Renal cortex interstitium (tissue), 11 donors: ENCODE data around the gene PDE4D. TPM values are rescaled to one million over a fixed set of nuclear protein-coding genes. Genes with fewer than 3 reads are reported as not detected.
A peak's percentile ranks its signal among the peaks of the same experiment; 100 is the strongest.
"Not testable (repeated sequence)": the region's sequence is repeated elsewhere in the genome, so short reads cannot be mapped to it uniquely, and the experiment has no call there.

Source experiments
- DNase-seq, 11 donors: peaks; one replicate each; pipeline ENCODE4 v3.0.0-alpha.2; 2013; ENCODE audit warnings: low read depth in 9 of 11, low spot score in 4 of 11; ENCODE audit errors: extremely low read depth in 1 of 11
- polyA plus RNA-seq, 3 donors: library from polyadenylated mRNA; unstranded; fragments of 120-200 nt; gene quantifications; one replicate each; pipeline ENCODE4 v1.2.1, GENCODE V29; 2013; ENCODE audit not compliant: insufficient read length in 3 of 3

The PDE4D gene
- polyA plus RNA-seq, 3 donors: 18.6 to 43.9 (median 21.4) TPM

DNA sequence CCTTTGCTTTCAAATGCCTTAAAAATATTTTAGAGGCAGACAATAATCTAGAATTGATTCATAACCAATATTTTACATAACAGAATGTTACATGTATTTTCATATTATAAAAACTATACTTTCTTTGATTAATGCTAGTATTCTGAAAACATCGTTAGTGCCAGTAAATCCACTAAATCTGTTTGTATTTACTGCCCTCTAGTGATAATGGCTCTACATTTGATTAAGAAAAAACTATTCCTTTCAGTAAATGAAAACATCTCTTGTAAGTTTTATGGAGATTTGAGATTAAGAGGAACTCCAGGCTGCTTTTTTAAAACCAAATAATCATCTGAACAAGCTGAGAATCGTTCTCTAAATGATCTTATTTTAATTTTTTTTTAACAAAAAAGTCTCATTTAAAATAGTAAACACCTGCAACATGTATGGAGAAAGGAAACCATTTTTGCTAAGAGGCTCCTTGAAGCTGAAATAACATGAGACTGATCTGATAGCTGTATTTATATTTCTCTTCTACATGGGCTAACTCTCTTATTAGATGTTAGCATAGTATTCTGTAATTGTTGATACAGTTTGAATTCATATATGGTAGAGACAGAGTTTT, 886.0 kb downstream of the PDE4D start:
- peak in 1 of 11 donors; percentile 10 for DNase-seq

DNA sequence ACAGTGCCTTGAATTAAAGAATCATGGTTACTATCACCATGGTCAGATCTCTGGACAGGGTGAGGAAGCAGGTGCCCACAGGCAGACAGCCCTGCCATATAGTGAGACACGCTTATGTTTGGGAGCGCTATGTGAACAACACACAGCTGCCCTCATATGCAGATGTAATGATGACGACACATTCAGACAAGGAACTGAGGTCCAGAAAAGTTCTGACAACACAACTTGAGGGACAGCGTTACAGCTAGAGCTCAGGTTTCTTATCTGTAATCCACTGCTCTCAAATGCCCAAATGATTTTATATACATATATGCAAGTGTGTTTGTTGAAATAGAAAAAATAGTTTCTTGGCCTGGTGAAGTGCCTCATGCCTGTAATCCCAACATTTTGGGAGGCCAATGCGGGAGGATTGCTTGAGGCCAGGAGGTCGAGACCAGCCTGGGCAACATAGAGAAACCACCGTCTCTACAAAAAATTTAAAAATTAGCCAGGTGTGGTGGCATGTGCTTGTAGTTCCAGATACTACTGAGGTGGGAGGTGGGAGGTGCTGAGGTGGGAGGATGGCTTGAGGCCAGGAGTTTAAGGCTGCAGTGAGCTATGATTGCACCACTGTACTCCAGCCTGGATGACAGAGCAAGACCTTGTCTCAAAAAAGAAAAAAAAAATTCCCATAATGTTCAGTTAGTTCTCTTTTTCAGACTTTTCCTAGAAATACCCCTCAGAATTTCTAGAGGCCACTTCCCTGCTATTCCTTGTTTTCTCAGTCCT, 887.4 kb downstream of the PDE4D start:
- no peak for DNase-seq

DNA sequence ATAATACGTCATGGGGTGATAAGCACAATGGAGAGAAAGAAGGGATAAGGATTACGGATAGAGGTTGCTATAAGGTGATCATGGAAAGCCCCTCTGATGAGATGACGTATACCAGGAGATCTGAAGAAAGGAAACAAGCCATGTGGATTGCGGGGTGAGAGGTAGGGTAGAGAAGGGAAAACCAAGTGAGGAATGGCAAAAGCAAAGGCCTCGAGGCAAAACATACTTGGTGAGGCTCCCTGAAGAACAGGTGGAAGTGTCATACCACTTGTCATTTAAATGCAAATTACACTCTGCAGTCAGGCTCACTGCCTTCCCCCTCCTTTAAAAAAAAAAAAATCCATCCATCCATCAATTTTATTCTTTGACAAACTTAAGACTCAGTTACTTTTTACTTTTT, 889.9 kb downstream of the PDE4D start:
- DNase-seq: no peak

DNA sequence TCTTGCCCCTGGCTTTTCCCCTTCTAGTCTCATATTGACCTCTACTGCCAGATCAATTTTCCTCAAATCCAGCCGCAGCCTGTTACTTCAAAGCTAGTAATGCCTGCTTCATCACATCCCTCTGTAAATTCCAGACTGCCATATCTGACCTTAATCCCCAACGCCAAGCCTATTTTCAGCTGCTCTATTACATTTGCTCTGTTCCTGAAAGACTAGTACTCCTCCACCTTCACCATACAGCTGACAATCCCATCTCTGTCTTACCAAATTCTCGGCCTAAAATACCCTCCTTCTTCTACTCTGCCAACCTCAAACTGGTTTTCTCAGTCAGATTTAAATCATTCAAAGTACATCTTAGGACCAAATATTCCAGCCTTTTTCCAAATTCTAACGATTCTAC, 890.4 kb downstream of the PDE4D start:
- DNase-seq: no peak

GRCh38 chr5:59002162-59002825, 891.2 kb downstream of the PDE4D start:
- no peak for DNase-seq

DNA sequence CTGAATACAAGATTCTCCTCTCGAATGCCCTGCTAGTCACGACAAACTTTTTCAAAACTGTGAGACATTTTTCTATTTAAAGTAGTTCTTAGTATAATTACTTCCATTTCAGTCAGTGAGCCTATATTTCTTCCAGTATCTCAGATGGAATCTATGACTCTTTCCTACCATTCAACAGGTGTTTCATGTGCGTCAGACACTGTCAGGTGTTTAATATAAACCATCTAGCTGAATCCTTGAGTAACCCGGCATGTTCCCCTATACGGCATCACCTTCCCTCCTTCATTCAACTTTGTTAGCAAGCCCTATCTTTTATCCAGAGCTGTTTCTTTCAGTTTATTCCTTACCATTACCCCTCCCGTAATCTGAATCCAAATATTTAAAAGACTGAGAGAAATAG, 891.8 kb downstream of the PDE4D start:
- DNase-seq: no peak

- DNase-seq: no peak
These were observed 892.4 kb downstream of the PDE4D start for GRCh38 chr5:59001154-59001553.

DNA sequence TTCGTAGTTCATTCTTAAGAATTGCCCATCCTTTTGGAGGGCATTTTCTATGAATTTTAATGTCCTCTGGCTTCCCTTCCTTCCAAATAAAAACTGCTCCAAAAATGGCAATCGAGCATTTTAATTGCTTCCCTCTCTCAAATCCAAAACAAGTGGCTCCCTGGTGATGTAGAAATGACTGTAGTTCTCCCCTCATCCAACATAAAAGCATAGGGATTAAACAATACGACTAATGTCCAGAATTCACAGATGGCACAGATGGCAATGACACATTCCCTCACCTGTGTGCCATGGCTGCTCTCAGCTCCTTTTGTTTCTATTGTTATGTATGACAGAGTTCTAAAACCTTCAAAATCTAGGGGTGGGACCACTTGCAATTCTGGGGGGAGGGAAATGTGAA, 893.3 kb downstream of the PDE4D start:
- no peak for DNase-seq

GRCh38 chr5:58999804-59000203, 893.7 kb downstream of the PDE4D start:
- DNase-seq: no peak

GRCh38 chr5:58998544-58998943, 895.0 kb downstream of the PDE4D start:
- DNase-seq: no peak

DNA sequence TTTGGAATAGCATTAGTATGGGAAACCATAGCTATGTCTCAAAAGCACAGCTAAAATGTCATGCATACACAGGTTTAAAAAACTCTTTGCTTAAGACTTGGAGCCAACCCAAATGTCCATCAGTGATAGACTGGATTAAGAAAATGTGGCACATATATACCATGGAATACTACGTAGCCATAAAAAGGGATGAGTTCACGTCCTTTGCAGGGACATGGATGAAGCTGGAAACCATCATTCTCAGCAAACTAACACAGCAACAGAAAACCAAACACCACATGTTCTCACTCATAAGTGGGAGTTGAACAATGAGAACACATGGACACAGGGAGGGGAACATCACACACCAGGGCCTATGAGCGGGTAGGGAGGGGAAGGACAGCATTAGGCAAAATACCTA, 897.7 kb downstream of the PDE4D start:
- DNase-seq: not testable (repeated sequence)

DNA sequence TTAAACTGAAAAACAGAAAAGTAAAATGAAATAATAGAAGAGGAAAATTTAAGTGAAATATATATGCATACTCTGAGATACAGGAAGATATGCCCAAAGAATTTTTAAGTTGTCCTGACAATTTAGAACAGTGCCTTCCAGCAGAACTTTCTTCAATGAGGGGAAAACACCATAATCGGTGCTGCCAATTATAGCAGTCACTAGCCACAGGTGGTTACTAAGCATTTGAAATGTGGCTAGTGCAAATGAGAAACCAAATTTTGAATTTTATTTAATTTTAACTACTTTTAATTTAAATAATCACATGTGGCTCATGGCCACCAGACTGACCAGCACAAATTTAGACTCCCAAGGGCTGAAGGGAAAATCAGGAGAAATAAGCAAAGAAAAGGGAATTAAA, 900.1 kb downstream of the PDE4D start:
- DNase-seq: no peak

GRCh38 chr5:58988938-58989337, 904.6 kb downstream of the PDE4D start:
- no peak for DNase-seq

DNA sequence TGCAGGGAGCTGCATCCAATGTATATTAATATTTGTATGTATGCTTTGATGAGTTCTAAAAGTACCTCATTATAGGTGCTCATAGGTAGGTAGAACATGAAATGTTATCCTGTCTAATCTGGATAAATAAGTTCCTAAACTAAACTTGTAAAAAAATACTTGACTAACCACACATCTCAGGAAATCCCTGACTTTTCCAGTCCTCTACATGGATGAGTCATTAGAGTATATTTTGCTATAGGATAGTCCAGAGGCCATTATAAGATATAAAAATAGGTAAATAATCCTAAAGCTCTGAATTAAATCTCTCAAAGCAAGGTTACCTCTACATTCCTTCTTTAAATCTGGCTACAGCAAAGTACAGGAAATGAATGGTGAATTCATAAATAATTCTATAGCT, 906.3 kb downstream of the PDE4D start:
- no peak for DNase-seq

DNA sequence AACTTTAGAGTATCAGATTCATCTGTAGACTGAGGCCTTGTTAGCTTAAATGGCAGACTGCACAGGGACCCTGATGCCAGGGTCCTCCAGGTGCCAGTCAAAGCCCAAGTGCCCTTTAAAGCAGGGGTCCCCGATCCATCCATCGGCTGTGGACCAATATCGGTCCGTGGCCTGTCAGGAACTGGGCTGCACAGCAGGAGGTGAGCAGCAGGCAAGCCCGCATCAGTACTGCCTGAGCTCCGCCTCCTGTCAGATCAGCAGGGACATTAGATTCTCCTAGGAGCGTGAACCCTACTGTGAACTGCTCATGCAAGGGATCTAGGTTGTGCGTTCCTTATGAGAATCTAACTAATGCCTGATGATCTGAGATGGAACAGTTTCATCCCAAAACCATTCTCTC, 907.2 kb downstream of the PDE4D start:
- no peak for DNase-seq

- no peak for DNase-seq
These were observed 907.8 kb downstream of the PDE4D start for GRCh38 chr5:58985759-58986158.

GRCh38 chr5:58985311-58985710, 908.2 kb downstream of the PDE4D start:
- DNase-seq: no peak

DNA sequence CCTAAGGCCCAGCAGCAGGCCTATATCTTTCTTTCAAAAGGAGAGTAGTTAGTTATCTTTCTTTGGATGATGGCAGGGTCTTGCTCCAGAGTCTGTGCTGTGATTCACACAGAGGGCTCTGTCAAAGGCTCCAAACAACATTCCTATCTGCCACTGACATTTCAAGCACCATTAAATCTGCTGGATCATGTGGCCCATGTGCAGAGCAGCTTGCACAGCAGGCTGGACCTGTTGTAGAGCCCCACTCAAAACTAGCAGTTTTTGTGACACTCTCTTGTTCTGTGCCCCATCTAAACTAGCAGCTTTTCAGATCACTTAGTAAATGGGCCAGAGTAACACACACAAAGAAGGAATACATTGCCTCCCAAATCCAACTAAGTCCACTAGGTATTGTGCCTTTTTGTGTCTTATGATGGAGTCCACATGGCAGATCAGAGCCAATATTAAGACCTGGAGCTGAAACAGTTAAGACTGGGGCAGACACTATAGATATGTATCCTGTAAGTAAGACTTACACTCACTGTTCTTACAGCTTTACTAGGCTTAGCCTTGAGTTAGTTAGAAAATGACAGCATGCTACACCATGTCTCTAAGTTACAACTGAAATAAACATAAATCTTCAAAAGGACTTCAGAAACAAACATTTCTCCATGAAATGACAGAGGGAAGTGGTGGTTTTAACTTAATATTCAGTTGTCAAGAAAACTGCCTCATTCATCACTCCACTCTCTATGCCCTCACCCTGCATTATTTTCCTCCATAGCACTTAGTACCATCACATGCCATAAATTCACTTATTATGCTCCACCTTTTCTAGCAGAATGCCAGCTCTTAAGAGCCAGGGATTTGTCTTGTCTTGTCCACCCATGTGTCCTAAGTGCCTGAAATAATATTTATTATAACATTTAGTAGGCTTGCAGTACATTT, 909.7 kb downstream of the PDE4D start:
- peak in 9 of 11 donors; percentile 23 to 60 (median 35) for DNase-seq

DNA sequence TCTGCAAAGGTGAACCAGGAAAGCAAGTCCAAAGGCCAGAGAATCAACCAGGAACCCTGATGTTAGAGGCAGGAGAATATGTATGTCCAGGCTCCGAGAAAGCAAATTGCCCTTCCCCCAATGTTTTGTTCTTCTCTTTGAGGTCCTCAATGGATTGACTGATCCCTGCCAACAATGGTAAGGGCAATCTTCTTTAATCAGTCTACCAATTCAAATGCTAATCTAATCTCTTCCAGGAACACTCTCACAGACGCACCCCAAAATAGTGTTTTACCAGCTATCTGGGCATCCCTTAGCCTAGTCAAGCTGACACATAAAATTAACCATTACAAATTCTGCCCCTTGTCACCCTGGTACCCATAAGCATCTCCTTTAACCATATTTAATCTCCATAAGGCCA, 912.6 kb downstream of the PDE4D start:
- no peak for DNase-seq
